CD4-positive, alpha-beta T cell treated with Interleukin-15 for 1 hour (primary cell): ENCODE data around the gene SIDT1.
"Not testable (repeated sequence)": the region's sequence is repeated elsewhere in the genome, so short reads cannot be mapped to it uniquely, and the experiment has no call there.

Source experiments
- DNase-seq: peaks from one replicate; pipeline ENCODE4 v3.0.0-alpha.2; 2020

Gene SIDT1

DNA sequence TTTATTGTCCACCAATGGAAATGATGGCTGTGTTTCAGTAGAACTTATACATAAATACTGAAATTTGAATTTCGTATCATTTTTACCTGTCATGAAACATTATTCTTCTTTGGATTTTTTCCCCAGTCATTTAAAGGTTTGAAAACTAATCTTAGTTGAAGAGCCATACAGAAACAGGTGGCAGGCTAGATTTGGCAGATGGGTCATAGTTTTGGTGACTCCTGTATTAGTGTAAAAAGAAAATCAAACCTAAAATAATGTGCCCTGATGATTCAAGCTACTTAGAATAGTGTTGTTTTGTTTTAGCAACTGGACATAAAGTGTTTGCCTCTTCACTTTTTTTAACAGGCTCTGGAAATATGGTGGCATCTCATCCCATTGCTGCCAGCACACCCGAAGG is 68.9 kb downstream of the SIDT1 start:
- no peak for DNase-seq

DNA sequence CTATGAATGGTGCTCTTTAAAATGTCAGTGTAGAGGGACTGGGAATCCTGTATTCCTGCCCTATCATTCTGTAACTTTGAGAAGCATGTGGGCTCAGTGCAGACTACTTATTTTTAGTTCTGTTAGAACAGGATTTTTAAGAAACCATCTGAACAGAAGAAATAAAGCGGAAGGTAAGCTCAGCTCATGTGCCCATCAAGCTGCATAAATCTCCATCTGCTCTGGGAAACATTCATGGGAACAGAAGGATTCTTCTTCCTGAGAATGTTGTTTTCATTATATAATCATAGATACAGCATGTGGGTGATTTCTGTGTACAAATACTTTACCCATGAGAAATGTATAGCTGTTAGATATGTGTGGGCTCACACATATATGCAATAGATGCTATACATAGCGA is 69.9 kb downstream of the SIDT1 start:
- no peak for DNase-seq

DNA sequence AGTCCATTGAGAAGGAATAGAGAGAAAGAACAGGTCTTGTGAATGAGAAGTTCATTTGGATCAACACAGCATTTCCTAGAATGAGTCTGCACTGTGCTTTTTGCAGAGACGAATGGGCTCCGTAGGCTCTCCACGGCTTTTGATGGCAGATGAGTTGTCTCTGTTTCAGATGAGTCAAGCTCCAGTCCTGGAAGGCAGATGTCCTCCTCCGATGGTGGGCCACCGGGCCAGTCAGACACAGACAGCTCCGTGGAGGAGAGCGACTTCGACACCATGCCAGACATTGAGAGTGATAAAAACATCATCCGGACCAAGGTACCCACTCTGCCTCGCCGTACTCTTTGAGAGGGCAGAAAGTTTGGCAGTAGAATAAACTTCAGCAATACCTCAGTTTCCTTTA is 70.5 kb downstream of the SIDT1 start:
- no peak for DNase-seq

DNA sequence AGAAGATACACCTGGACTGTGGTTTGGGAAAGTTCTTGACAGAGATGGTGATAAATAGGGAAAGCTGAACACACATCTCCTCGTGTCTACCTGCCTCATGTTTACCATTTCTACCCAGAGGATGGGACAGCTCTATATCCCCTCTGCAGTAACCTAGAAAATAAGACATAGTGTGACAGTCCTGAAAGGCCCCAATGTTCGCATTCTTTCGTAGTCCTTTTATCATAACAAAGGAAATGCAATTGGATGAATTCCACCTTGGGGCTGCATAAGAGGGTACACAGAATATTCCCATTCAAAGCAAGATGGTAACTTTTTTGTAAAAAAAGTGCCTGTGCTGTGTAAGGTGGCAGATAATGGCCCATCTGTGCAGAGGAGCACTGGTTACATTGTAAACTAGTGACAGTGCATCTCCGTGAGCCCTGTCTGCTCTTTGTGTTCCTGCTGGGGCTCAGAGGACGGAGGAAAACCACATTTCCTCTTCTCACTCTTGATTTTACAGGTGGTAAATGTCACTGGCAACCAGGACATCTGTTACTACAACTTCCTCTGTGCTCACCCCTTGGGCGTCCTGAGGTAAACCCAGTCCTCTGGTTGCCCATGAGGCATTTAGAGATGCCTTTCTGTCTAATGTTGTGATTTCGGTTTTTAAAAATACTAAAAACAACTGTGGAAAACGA is 74.3 kb downstream of the SIDT1 start:
- peak; percentile 49 for DNase-seq

DNA sequence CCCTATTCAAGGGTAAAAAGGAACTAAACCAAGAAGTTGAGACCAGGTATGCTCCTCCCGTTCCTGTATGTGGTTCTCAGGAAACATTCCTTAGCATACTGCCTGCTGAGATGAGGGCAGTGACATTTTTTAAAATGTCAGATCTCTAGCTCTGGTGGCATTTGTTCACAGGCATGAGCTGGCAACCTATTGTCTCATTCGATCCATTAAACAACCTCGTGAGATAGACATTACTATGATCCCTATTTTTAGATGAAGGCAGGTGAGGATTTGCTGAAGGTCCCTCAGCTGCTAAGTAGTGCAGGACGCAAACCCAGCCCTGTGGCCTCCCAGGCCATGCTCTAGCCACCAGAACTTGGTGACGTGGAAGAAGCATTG is 74.9 kb downstream of the SIDT1 start:
- no peak for DNase-seq

DNA sequence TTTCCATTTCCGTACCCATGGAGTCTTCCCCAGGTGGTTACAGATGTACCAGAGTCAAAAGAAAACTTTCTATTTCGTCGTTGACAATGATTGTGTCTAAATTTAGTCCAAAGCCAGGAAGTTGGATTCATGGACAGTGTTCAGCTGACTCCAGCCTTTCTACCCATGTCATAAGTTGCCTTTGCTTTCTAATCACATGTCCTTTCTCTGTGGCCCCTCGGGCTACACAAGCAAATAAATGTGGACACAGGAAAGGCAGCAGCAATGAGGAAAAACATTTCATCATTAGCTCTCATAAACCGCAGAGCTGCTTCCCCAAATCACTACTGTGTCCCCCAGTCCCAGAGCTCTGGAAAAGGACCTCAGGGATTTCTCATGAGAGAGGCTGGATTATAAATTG is 82.0 kb downstream of the SIDT1 start:
- DNase-seq: no peak

DNA sequence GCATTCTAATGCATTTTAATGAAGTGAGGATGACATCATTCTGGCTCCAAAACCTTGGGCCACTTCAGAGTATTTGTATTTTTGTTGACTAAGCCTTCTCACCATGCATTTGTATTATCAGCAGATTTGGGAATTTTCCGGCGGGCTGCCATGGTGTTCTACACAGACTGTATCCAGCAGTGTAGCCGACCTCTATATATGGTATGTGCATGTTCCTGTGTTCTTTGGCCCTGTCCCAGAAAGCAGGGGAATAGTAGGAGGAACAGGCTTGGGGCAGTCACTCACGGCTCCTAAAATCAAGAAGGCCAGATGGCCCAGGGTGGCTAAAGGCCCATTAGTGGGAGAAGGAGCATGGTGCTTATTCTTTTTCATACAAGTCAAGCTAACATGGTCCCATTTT is 83.6 kb downstream of the SIDT1 start:
- no peak for DNase-seq

DNA sequence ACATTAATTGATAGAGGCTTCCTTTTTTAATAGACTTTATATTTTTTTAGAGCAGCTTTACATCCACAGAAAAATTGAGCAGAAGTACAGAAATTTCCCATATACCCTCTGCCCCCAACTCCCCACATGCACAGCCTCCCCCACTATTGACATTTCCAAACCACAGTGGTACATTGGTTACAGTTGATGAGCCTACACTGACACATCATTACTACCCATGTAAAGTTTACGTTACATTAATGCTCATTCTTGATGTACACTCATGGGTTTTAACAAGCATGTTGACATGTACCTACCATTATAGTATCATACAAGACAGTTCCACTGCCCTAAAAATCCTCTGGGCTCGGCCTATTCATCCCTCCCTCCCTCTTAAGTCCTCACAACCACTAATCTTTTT is 85.4 kb downstream of the SIDT1 start:
- DNase-seq: no peak

DNA sequence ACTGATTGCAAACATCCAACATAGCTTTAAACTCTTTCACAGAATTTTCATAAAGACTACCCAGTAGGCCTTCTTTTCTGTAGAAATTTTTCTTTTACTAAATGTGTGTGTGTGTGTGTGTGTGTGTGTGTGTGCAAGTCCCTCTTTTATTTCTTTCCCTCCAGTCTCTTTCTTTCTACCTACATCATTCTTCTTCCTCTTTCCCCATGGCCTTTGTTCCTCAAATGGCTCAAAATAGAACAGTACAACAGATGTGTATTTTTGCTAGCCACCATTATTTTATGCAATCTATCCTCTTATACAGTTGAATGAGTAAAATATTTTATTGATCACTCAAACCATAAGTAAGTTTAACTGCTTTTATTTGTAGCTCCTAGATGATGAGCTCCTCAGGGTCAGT is 87.7 kb downstream of the SIDT1 start:
- DNase-seq: no peak

DNA sequence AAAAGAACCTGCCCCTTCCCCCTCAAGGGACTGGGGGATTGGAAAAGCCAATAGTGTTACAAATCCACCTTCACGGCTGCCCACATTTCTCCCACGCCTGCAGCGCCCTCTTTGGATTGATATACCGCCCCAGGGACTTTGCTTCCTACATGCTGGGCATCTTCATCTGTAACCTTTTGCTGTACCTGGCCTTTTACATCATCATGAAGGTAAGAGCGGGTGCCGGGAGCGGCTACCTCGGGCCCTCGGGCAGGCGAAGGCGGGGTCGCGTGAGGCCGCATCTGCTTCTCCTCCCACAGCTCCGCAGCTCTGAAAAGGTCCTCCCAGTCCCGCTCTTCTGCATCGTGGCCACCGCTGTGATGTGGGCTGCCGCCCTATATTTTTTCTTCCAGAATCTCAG is 91.0 kb downstream of the SIDT1 start:
- no peak for DNase-seq

DNA sequence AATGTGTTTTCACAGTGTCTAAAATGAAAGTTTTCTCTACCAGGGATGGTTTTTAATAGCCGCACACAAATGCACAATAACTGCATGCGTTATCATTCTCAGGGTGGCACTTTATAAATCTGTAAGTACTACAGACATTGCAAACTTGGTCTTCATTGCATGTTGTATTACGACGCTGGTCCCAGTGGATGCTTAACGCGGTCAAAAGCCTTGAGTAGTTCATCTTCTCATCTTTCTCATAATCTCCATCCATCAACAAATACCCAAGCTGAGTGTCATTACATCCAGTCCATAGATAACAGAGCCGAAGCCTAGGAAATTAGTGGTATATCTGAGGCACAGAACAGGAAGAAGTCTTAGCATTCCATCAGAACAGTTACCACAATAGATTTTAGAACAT is 91.5 kb downstream of the SIDT1 start:
- no peak for DNase-seq

DNA sequence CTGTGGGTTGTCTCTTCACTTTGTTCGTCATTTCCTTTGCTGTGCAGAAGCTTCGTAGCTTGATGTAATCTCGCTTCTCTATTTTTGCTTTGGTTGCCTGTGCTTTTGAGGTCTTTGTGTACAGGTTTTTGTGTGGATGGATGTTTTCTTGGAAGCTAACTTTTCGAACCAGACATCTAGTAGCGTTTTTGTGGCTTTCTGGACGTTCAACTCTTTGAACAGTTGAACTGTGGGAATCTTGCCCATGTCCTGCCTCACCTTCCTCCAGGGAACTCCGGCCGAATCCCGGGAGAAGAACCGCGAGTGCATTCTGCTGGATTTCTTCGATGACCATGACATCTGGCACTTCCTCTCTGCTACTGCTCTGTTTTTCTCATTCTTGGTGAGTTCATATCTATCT is 93.5 kb downstream of the SIDT1 start:
- no peak for DNase-seq

DNA sequence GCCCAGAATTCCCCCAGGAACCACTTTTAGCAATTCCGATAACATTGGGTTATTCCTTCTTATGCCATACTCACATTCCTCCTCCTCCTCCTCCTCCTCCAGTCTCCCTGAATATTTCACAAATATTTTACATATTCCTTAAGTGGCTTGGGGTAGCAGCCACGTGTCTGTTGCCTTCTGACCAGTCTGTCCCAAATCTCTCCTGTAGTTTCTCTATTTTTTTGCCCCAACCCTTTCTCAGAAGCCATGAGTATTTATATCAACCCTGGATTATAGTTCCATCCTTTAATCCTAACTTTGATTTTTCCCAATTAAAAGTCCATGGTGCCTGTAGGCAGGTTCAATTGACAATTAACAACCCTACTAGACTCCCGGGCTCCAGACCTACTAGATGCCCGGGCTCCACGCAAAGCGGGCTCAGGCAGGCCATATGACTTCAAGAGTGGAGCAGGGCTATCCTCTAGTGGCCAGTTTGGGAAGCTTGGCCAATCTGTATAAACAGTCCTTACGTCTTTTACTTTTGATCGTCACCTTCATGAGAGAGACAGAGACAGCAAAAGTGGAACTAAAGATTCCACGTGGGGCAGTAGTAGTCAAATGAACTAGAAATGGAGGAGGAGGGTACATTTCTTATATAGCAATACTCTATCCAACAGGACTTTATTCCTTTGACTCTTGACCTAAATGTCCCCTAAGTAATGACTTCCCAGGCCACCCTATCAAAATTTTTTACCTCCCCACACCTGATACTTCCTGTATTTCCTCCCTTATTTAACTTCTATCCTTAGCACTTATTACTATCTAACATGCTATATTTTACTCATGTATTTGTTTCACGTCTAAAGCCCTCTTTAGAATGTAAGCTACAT is 94.4 kb downstream of the SIDT1 start:
- DNase-seq: peak; percentile 65

DNA sequence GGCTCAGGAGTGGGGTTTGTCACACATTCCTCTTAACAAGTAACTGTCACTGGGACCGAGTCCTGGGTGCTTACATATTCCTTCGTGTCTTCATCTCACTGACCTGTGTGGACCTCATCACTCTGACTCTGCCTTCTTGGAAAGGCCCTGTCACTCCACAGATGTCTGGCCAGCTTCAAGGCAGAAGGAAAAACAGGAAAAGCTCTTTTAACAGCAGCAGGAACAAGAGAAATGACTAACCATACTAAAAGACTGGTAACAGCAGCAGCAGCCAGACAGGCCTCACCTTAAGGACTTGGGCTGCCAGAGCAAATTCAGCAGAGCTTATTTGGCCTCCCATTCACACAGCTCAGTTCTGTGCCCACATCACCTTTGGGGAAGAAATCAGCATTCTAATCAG is 96.0 kb downstream of the SIDT1 start:
- DNase-seq: no peak

DNA sequence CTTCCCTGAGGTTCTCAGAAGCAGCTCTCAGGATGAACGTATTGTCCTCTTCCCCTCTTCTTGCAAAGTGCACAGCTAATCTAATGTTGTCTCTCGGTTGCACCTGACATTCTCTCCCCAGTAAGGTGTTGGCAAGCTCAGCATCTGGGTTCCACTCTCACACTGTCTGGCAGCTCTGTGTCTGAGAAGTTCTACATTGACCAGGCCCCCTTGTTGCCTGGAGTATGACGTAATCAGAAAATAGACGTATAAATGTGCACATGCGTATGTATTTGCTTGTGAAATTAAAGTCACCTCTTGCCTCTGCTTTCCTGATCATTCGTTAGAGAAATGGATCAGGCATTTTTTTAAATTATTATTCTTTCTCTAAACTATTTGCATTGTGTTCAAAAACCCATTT is 96.4 kb downstream of the SIDT1 start:
- no peak for DNase-seq

DNA sequence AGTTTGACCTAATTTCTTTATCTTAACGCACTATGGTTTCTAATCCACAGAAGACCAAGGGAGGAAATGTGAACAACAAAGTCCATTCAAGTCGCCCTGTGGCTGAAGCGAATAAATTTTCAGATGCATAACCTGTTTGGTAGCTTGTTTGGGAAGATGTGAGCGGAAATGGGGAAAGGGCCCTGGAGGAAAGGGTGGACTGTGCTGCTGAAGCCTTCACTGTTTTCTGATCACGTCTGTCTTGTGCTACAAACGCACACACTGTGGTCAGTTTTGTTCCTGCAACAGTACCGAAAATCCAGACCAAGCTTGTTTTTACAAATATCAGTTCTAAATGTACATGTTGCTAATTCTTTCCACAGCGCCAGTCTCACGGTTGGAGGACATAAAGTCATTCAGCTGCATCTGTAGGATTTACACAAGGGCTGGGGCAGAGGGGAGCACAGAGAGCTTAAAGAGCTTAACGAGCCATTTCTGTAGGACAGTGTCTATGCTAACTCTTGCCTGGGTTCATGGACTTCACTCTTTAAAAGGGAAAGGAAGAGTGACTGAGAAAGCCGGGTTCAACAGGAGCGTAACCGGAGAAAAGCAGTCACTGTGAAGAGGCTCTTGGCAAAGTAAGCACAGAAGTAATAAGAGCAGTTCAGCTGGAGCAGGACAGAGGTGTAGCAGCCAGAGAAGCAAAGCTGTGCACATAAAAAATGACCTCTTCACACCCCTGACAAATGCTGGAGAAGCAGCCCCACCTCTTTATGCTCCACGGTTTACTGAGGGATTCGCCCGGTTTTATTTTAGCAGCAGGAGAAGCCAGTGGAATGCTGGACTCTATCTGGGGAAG is 97.4 kb downstream of the SIDT1 start:
- DNase-seq: no peak

DNA sequence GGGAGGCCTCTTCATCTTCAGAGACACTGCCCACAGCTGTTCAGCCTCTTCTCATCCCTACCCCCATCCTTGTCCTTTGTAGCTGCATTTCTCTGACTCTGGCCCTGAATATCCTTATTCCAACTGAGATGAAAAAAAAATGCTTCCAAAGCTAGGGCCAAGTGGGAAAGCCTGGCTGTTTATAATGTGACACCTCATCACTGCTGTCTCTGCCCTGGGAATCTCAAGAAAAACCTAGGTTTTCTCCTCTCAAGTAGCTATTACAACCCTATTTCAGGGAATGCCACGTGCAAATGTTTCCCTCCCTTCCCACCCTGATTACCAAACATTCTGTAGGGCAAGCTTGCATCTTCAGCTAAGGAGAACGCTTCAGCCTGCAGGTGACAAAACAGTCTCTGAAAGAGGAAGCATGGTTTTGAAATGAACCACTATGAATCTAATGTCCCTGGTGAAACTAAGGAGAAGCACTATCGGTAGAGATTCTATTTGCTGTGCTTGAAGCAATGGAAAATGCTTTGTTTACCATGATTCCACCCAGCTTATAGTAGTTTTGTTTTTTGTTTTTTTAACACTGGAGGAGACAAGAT is 98.7 kb downstream of the SIDT1 start:
- no peak for DNase-seq

DNA sequence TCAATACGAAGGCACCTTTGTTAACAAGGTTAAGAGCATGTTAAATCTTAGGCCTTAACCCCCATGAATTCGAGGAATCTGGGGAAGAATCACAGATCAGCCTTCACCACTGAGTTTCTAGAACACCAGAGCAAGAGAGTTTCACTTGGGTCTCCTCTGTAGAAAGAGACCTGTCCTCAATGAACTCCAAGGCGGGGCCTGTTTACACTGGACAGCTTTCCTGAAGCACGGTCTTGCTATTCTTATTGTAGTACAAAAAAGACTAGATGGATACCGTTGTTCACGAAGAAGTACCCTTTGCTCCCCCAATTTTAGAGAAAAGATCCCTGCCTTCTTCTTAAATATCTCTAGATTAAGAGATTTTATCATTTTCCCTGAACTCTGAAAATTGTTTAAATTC is 99.2 kb downstream of the SIDT1 start:
- DNase-seq: no peak

DNA sequence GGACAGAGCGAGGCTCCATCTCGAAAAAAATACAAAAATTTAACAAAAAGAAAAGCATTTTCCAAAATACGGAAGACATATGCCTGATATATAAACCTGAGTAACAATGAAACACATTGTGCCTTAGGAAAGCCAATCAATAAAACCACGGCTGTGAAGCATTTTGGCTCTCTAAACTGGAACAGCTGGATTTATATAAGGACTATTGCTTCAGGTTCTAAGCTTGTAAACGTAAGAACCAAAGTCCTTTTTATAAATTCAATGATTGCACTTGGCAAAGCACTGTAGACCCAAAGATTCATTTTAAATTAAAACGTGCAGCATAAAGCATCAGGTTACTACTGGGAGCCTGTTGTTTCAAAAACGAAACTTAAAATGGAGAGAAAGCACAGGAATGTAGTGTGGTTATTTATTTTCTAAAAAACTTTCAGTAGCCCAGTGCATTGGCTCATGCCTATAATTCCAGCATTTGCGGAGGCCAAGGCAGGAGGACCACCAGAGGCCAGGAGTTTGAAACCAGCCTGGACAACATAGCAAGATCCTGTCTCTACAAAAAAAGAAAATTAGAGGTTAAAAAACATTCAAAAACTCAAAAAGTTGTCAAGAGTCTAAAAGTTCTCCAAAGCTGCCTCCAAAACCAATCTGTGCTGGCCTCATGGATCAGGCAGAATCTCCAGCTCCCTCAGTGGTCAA is 102.6 kb downstream of the SIDT1 start:
- no peak for DNase-seq

DNA sequence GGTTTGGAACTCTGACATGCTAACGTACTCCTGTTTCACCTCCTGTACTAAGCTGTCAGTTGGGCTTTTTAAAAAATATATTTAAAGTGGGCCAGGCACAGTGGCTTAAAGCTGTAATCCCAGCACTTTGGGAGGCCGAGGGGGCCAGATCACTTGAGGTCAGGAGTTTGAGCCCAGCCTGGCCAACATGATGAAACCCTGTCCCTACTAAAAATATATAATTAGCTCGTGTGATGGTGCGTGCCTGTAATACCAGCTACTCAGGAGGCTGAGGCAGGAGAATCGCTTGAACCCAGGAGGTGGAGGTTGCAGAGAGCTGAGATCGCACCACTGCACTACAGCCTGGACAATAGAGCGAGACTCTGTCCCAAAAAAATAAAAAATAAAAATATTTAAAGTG is 103.7 kb downstream of the SIDT1 start:
- not testable (repeated sequence) for DNase-seq

DNA sequence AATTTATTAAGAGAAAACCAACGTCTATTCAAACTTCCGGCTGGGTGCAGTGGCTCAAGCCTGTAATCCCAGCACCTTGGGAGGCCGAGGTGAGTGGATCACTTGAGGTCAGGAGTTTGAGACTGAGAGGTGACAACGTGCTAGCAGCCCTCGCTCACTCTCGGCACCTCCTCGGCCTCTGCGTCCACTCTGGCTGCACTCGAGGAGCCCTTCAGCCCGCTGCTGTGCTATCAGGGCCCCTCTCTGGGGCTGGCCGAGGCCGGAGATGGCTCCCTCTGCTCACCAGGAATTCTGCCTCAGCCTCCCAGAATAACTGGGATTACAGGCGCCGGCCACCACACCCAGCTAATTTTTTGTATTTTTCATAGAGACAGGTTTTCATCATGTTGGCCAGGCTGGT is 105.4 kb downstream of the SIDT1 start:
- no peak for DNase-seq

DNA sequence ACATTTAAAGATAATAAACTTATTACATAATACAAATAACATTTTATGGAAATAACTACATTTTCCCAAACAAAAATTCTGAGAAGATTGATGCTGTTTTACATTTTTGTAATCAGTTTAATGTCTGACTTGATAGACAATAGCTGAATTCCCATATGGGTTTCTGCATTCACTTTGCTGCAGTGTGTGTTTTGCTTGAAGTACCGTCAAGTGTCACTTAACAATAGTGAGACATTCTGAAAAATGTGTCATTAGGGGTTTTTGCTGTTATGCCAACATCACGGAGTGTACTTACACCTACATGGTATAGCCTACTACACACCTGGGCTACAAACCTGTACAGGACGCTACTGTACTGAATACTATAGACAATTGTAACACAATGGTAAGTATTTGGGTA is 106.6 kb downstream of the SIDT1 start:
- DNase-seq: no peak

DNA sequence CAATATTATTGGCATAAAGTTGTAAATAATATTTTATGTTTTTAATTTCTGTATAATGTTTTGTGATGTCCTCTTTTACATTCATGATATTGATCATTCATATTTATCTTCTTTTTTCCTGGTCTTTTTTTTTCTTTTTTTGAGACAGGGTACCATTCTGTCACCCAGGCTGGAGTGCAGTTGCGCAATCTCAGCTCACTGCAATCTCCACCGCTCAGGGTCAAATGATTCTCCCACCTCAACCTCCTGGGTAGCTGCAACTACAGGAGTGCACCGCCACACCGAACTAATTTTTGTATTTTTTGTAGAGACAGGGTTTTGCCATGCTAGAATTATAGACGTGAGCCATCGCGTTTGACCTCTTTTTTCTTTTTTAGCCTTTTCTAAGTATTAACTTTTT is 111.2 kb downstream of the SIDT1 start:
- no peak for DNase-seq
